ENCODE results near the gene JMJD1C.

Gene JMJD1C

GRCh38 chr10:63415640-63416244, 50.0 kb downstream of the JMJD1C start:
- DNase-seq (ENCODE audit: insufficient read length) (no peak), FAIRE-seq (no peak)
- TF ChIP-seq POLR2A (IDR thresholded peaks at IDR 0.05; ENCODE audit: low read depth, low read length) = no peak
- no peak for TF ChIP-seq POLR2AphosphoS5 (IDR thresholded peaks at IDR 0.05; ENCODE audit: low read depth, low read length)
- no peak for TF ChIP-seq TAF1 (IDR thresholded peaks at IDR 0.05; ENCODE audit: borderline replicate concordance, low read depth, low read length)

- FAIRE-seq = no peak
- no peak for DNase-seq (ENCODE audit: insufficient read length)
- TF ChIP-seq POLR2A (IDR thresholded peaks at IDR 0.05; ENCODE audit: low read depth, low read length) = no peak
- TF ChIP-seq POLR2AphosphoS5 (IDR thresholded peaks at IDR 0.05; ENCODE audit: low read depth, low read length) = no peak
- TF ChIP-seq TAF1 (IDR thresholded peaks at IDR 0.05; ENCODE audit: borderline replicate concordance, low read depth, low read length) = no peak
Observed at GRCh38 chr10:63414481-63415260, 51.1 kb downstream of the JMJD1C start.

GRCh38 chr10:63413429-63413828, 52.3 kb downstream of the JMJD1C start:
- no peak for TF ChIP-seq POLR2A (IDR thresholded peaks at IDR 0.05; ENCODE audit: low read depth, low read length)
- TF ChIP-seq POLR2AphosphoS5 (IDR thresholded peaks at IDR 0.05; ENCODE audit: low read depth, low read length) = no peak
- no peak for TF ChIP-seq TAF1 (IDR thresholded peaks at IDR 0.05; ENCODE audit: borderline replicate concordance, low read depth, low read length)
- no peak for FAIRE-seq

GRCh38 chr10:63412304-63412703, 53.5 kb downstream of the JMJD1C start:
- no peak for FAIRE-seq
- DNase-seq (ENCODE audit: insufficient read length) = no peak
- TF ChIP-seq POLR2AphosphoS5 (IDR thresholded peaks at IDR 0.05; ENCODE audit: low read depth, low read length) (no peak), POLR2A (IDR thresholded peaks at IDR 0.05; ENCODE audit: low read depth, low read length) (no peak), TAF1 (IDR thresholded peaks at IDR 0.05; ENCODE audit: borderline replicate concordance, low read depth, low read length) (no peak)

More at GRCh38 chr10:63413429-63413828, 52.3 kb downstream of the JMJD1C start:
- DNase-seq (ENCODE audit: insufficient read length) = no peak

- no peak for DNase-seq (ENCODE audit: insufficient read length)
- FAIRE-seq = no peak
- TF ChIP-seq POLR2AphosphoS5 (IDR thresholded peaks at IDR 0.05; ENCODE audit: low read depth, low read length) (no peak), POLR2A (IDR thresholded peaks at IDR 0.05; ENCODE audit: low read depth, low read length) (no peak), TAF1 (IDR thresholded peaks at IDR 0.05; ENCODE audit: borderline replicate concordance, low read depth, low read length) (no peak)
Observed at GRCh38 chr10:63410633-63411032, 55.1 kb downstream of the JMJD1C start.

GRCh38 chr10:63409465-63410027, 56.2 kb downstream of the JMJD1C start:
- TF ChIP-seq TAF1 (IDR thresholded peaks at IDR 0.05; ENCODE audit: borderline replicate concordance, low read depth, low read length) = no peak
- no peak for TF ChIP-seq POLR2A (IDR thresholded peaks at IDR 0.05; ENCODE audit: low read depth, low read length)
- no peak for TF ChIP-seq POLR2AphosphoS5 (IDR thresholded peaks at IDR 0.05; ENCODE audit: low read depth, low read length)
- DNase-seq (ENCODE audit: insufficient read length) (no peak), FAIRE-seq (no peak)

- no peak for TF ChIP-seq POLR2AphosphoS5 (IDR thresholded peaks at IDR 0.05; ENCODE audit: low read depth, low read length)
- no peak for TF ChIP-seq POLR2A (IDR thresholded peaks at IDR 0.05; ENCODE audit: low read depth, low read length)
- no peak for TF ChIP-seq TAF1 (IDR thresholded peaks at IDR 0.05; ENCODE audit: borderline replicate concordance, low read depth, low read length)
Observed at GRCh38 chr10:63407136-63407662, 58.6 kb downstream of the JMJD1C start.

GRCh38 chr10:63396133-63396761, 69.5 kb downstream of the JMJD1C start:
- TF ChIP-seq TAF1 (IDR thresholded peaks at IDR 0.05; ENCODE audit: borderline replicate concordance, low read depth, low read length) (no peak), POLR2AphosphoS5 (IDR thresholded peaks at IDR 0.05; ENCODE audit: low read depth, low read length) (no peak), POLR2A (IDR thresholded peaks at IDR 0.05; ENCODE audit: low read depth, low read length) (no peak)
- DNase-seq (ENCODE audit: insufficient read length) (no peak), FAIRE-seq (no peak)

More at GRCh38 chr10:63407136-63407662, 58.6 kb downstream of the JMJD1C start:
- no peak for DNase-seq (ENCODE audit: insufficient read length)
- FAIRE-seq = peak; percentile 62

- no peak for DNase-seq (ENCODE audit: insufficient read length)
- TF ChIP-seq TAF1 (IDR thresholded peaks at IDR 0.05; ENCODE audit: borderline replicate concordance, low read depth, low read length) (no peak), POLR2AphosphoS5 (IDR thresholded peaks at IDR 0.05; ENCODE audit: low read depth, low read length) (no peak), POLR2A (IDR thresholded peaks at IDR 0.05; ENCODE audit: low read depth, low read length) (no peak)
- no peak for FAIRE-seq
Observed at GRCh38 chr10:63393050-63393449, 72.7 kb downstream of the JMJD1C start.

- TF ChIP-seq POLR2A (IDR thresholded peaks at IDR 0.05; ENCODE audit: low read depth, low read length) = no peak
- no peak for TF ChIP-seq TAF1 (IDR thresholded peaks at IDR 0.05; ENCODE audit: borderline replicate concordance, low read depth, low read length)
- no peak for TF ChIP-seq POLR2AphosphoS5 (IDR thresholded peaks at IDR 0.05; ENCODE audit: low read depth, low read length)
- DNase-seq (ENCODE audit: insufficient read length) (no peak), FAIRE-seq (no peak)
Observed at GRCh38 chr10:63392224-63392623, 73.6 kb downstream of the JMJD1C start.

GRCh38 chr10:63391812-63392211, 74.0 kb downstream of the JMJD1C start:
- FAIRE-seq = no peak
- DNase-seq (ENCODE audit: insufficient read length) = no peak
- no peak for TF ChIP-seq POLR2A (IDR thresholded peaks at IDR 0.05; ENCODE audit: low read depth, low read length)
- no peak for TF ChIP-seq TAF1 (IDR thresholded peaks at IDR 0.05; ENCODE audit: borderline replicate concordance, low read depth, low read length)
- no peak for TF ChIP-seq POLR2AphosphoS5 (IDR thresholded peaks at IDR 0.05; ENCODE audit: low read depth, low read length)
